Gastroesophageal sphincter (tissue), 4 donors: ENCODE data around the gene TRIM16. TPM values are rescaled to one million over a fixed set of nuclear protein-coding genes. Genes with fewer than 3 reads are reported as not detected.
"Not testable (repeated sequence)": the region's sequence is repeated elsewhere in the genome, so short reads cannot be mapped to it uniquely, and the experiment has no call there.

ENCODE experiments used
- ATAC-seq: fragments of 150-250 bp; one replicate; pipeline ENCODE4 v1.9.1; 2016; ENCODE audit warnings: mild to moderate bottlenecking, moderate library complexity
- H3K27ac ChIP-seq, 4 donors: fragments of 200-600 bp; sonication (generic) in 3 of 4; 1 replicate in 3 of 4; 2 replicates in 1 of 4; pipeline ENCODE4 v1.5.1; 2016 to 2019
- H3K27me3 ChIP-seq: fragments of 200-600 bp; sonication (generic); one replicate; pipeline ENCODE4 v1.5.1; 2019
- H3K36me3 ChIP-seq, 2 donors: fragments of 200-600 bp; sonication (generic); one replicate each; pipeline ENCODE4 v1.5.1; 2019; ENCODE audit warnings: control low read depth in 1 of 2
- H3K4me1 ChIP-seq, 3 donors: fragments of 200-600 bp; sonication (generic); 1 replicate in 2 of 3; 2 replicates in 1 of 3; pipeline ENCODE4 v1.5.1; 2016 to 2019; ENCODE audit warnings: control low read depth in 2 of 3
- H3K4me3 ChIP-seq, 2 donors: fragments of 200-600 bp; sonication (generic); one replicate each; pipeline ENCODE4 v1.5.1; 2019; ENCODE audit warnings: mild to moderate bottlenecking in 1 of 2, moderate library complexity in 1 of 2
- H3K9me3 ChIP-seq, 3 donors: fragments of 200-600 bp; sonication (generic); one replicate each; pipeline ENCODE4 v1.5.1; 2017 to 2019; ENCODE audit warnings: control low read depth in 2 of 3
- EP300 ChIP-seq: sonication (generic); formaldehyde crosslinking; IDR thresholded peaks from one replicate; pipeline ENCODE4 v1.6.1; 2017; ENCODE audit warnings: antibody characterized with exemption, mild to moderate bottlenecking
- POLR2A ChIP-seq, 2 donors: fragments of 450-650 bp; IDR thresholded peaks; one replicate each; pipeline ENCODE4 v1.6.1; 2017; ENCODE audit warnings: antibody characterized with exemption in 2 of 2, mild to moderate bottlenecking in 2 of 2, moderate library complexity in 1 of 2
- POLR2AphosphoS5 ChIP-seq: sonication (generic); formaldehyde crosslinking; IDR thresholded peaks from one replicate; pipeline ENCODE4 v1.6.1; 2017; ENCODE audit warnings: antibody characterized with exemption
- WGBS, 2 donors: methylation state at CpG; one replicate each; pipeline ENCODE4 v1.1.5; 2018; ENCODE audit warnings: low coverage in 1 of 2; 5-methylcytosine and 5-hydroxymethylcytosine counted together
- total RNA-seq, 4 donors: library from RNA; depleted of rRNA; stranded (reverse); fragments of >200 nt; gene quantifications; one replicate each; pipeline ENCODE4 v1.1.0, GENCODE V29; 2016
- TF ChIP-seq, protein P1 (sequence below), 4 experiments: fragments of 200-600 bp in 2 of 4; fragments of 450-650 bp in 2 of 4; sonication (generic) in 1 of 4; IDR thresholded peaks; one replicate each; pipeline ENCODE4 v1.5.1; 2017 to 2019; ENCODE audit warnings: antibody characterized with exemption in 4 of 4, mild to moderate bottlenecking in 2 of 4, moderate library complexity in 2 of 4

Gene TRIM16
- total RNA-seq, 4 donors from 2014 or later = 18.6 to 61.0 (median 36.8) TPM

DNA sequence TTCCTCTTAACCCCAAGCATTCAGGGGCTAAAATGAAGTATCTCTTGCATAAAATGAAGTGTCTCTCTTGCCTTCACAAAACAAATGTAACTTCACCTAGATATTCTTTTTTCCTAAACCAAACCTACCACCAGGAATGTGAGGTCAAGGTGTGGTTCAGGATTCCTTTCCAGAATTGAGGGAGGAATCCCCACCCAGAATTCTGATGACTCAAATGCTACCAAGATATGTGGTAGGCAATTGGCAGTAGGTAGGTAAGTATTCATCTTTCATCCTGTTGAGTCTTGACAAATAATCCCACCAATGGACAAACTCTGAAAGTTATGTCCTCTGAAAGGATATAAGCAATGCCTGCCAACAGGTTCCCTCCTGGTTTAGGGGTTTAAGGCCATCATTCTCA lies 26.2 kb downstream of the TRIM16 start:
- Histone ChIP-seq H3K27me3 (no peaks in the 10 kb centered on the region), H3K4me3 (no peak overlapping the region), H3K36me3 (no peaks in the 10 kb centered on the region), H3K27ac (no peak overlapping the region), H3K4me1 (no peaks in the 10 kb centered on the region), H3K9me3 (no peaks in the 10 kb centered on the region)
- no peak for ATAC-seq
- no peak for TF ChIP-seq POLR2AphosphoS5
- TF ChIP-seq, protein P1, sequence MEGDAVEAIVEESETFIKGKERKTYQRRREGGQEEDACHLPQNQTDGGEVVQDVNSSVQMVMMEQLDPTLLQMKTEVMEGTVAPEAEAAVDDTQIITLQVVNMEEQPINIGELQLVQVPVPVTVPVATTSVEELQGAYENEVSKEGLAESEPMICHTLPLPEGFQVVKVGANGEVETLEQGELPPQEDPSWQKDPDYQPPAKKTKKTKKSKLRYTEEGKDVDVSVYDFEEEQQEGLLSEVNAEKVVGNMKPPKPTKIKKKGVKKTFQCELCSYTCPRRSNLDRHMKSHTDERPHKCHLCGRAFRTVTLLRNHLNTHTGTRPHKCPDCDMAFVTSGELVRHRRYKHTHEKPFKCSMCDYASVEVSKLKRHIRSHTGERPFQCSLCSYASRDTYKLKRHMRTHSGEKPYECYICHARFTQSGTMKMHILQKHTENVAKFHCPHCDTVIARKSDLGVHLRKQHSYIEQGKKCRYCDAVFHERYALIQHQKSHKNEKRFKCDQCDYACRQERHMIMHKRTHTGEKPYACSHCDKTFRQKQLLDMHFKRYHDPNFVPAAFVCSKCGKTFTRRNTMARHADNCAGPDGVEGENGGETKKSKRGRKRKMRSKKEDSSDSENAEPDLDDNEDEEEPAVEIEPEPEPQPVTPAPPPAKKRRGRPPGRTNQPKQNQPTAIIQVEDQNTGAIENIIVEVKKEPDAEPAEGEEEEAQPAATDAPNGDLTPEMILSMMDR (IDR thresholded peaks at IDR 0.05) = no peak
- no peak for TF ChIP-seq POLR2A (IDR thresholded peaks at IDR 0.05)
- TF ChIP-seq EP300 = no peak

DNA sequence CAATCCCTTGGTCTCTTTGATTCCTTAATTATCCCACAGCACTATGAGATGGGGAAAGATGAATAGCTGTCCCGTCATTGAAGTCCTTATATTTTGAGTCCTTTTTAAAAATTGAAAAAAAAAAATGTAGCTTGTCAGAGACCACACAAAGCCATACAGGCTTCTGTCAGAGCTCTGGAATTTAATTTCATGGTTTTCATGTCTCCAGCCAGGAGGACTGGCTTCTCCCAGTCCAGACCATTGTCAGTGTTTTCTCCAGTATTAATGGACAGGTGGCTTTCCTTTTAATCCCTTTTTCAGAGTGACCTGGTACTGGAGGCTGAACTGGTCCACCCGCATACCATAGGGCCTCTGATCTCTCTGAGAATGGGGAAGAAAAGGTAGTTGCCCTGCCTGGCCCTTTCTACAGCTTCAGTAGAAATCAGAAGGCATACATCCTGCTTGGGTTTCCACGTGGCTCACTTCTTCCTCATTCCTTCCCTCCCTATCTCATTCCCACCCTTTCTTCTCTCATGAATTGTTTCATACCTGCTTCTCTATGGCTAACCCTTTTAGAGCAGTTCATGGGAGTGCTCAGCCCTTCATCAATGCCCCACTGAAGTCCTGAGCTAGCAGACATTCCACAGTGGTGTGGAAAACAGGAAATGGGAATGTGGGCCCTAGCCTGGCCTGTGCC lies 29.1 kb downstream of the TRIM16 start:
- no peaks in the 10 kb centered on the region for H3K9me3 ChIP-seq
- no peak overlapping the region for H3K27ac ChIP-seq
- H3K4me1 ChIP-seq = peaks cover 0 to 25% (median 6%) of the 10 kb centered on the region in 3 donors
- H3K27me3 ChIP-seq = no peaks in the 10 kb centered on the region
- no peak overlapping the region for H3K4me3 ChIP-seq
- 39 to 76% methylated on average over 2 to 3 of the region's 3 CpGs for WGBS, 2 donors
- no peak for TF ChIP-seq EP300
- TF ChIP-seq POLR2AphosphoS5 = no peak
- TF ChIP-seq, protein P1 (IDR thresholded peaks at IDR 0.05) = no peak
- TF ChIP-seq POLR2A (IDR thresholded peaks at IDR 0.05) = no peak
- no peaks in the 10 kb centered on the region for H3K36me3 ChIP-seq
- ATAC-seq = no peak

DNA sequence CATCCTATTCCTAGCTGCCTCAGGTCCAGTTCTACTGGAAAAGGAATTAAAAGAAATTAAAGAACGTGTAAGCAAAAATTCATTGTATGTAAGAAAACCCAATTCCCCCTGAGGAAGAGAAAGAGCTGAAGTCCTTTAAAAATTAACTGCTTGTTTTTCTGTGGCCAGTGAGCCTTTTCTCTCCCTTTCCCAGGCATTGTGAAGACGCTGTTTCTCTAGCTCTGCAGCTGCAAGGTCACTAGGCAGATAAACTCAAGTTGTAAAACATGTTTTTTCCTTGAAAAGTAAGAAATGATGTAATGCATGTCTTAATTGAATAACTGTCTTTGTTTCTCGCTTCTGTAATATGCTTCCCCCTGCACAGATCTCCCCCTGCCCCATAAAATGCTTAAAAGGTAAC lies 29.7 kb downstream of the TRIM16 start:
- not testable (repeated sequence) for ATAC-seq, H3K4me3 ChIP-seq, H3K36me3 ChIP-seq, H3K9me3 ChIP-seq, H3K27ac ChIP-seq, H3K27me3 ChIP-seq
- WGBS, 2 donors = 74 to 78% methylated on average over 3 of the region's 3 CpGs
- H3K4me1 ChIP-seq = peaks cover 0 to 32% (median 7%) of the 10 kb centered on the region in 3 donors

DNA sequence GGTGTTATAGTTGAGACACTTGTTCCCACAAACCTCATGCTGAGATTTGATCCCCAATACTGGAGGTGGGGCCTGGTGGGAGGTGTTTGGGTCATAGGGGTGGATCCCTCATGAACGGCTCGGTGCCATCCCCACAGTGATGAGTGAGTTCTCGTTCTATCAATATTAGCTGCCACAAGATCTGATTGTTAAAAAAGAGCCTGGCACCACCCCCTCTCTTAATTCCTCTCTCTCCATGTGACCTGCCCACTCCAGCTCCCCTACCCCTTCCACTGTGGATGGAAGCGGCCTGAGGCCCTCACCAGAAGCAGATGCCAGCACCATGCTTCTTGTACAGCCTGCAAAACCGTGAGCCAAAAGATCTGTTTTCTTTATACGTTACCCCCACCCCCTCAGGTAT lies 31.2 kb downstream of the TRIM16 start:
- H3K36me3 ChIP-seq = no peaks in the 10 kb centered on the region
- no peak for ATAC-seq

DNA sequence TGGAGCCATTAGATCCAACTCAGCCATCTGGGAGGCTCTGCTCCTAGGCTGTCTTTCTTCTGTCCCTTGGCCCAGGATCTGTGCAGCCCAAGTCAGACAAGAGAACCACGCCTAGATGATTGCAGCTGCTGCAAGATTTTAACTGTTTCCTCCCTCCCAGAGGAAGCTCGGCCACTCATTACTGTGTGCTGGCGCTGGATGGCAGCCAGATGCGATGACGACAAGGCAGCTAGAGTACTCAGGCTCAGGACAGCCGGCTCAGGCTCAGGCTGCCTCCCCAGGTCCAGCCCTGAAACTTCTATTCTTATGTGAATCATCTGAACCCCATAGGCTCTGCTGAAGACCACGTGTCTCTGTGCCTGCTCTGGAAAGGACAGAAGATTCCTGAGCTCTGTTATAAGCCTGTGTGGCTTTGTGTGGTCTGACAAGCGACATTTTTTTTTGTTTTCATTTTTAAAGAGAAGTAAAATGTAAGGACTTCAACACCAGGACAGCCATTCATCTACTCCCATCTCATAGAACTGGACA lies 32.5 kb downstream of the TRIM16 start:
- H3K9me3 ChIP-seq = no peaks in the 10 kb centered on the region
- H3K27ac ChIP-seq = peak overlapping the region; percentile 60 to 88 (median 82)
- H3K4me3 ChIP-seq = peak overlapping the region; percentile 44 to 63
- WGBS, 2 donors = 2 to 4% methylated on average over 2 to 5 of the region's 8 CpGs
- H3K4me1 ChIP-seq = peaks cover 0 to 45% (median 11%) of the 10 kb centered on the region in 3 donors
- H3K36me3 ChIP-seq = no peaks in the 10 kb centered on the region
- H3K27me3 ChIP-seq = no peaks in the 10 kb centered on the region
- ATAC-seq = peak; percentile 98
- TF ChIP-seq POLR2A (IDR thresholded peaks at IDR 0.05) (peak in 1 of 2 donors; percentile 22), POLR2AphosphoS5 (peak; percentile 75)
- TF ChIP-seq, protein P1 (IDR thresholded peaks at IDR 0.05) = no peak

More for the DNA sequence above, 31.2 kb downstream of the TRIM16 start:
- WGBS, 2 donors = 71% methylated on average over 6 of the region's 6 CpGs; no CpG with 5 or more reads in 1 of the 2 donors
- no peak overlapping the region for H3K4me3 ChIP-seq
- H3K4me1 ChIP-seq = peaks cover 0 to 45% (median 11%) of the 10 kb centered on the region in 3 donors
- no peaks in the 10 kb centered on the region for H3K27me3 ChIP-seq
- no peaks in the 10 kb centered on the region for H3K9me3 ChIP-seq
- TF ChIP-seq EP300 = no peak
- TF ChIP-seq, protein P1 (IDR thresholded peaks at IDR 0.05) = no peak
- TF ChIP-seq POLR2AphosphoS5 = no peak
- TF ChIP-seq POLR2A (IDR thresholded peaks at IDR 0.05) = no peak
- H3K27ac ChIP-seq = peak overlapping the region in 1 of 4 donors; percentile 16
